HCT116 (cell line): ENCODE measurements around the gene SLC2A4. TPM values are rescaled to one million over a fixed set of nuclear protein-coding genes. Genes with fewer than 3 reads are reported as not detected.
A peak's percentile ranks its signal among the peaks of the same experiment; 100 is the strongest.

Experiments used
- ATAC-seq: fragments of 200-7000 bp; cut with Tn5 transposase; 2 replicates; pipeline ENCODE4 v1.9.1; 2020; ENCODE audit warnings: mild to moderate bottlenecking, moderate library complexity
- BruUV-seq: library from RNA; stranded (reverse); fragments of 400-500 nt; replicated peaks from 2 replicates; lab custom pipeline; 2021; lab: Mats Ljungman, UMichigan
- CTCF ChIA-PET: fragments of 300-600 bp; sonication (Branson Sonifier 250); formaldehyde crosslinking; loops from one replicate; lab custom pipeline; 2021; ENCODE audit warnings: antibody characterized with exemption; lab: Charles Lee
- POLR2A ChIA-PET: fragments of 300-600, 350-600 bp; sonication (Branson Sonifier 250); formaldehyde crosslinking; loops from one replicate; lab custom pipeline; 2021; ENCODE audit warnings: antibody characterized with exemption; lab: Charles Lee
- RAD21 ChIA-PET, 2 experiments: fragments of 300-600 bp; sonication (Branson Sonifier 250); formaldehyde crosslinking; loops; one replicate each; lab custom pipeline; 2023; ENCODE audit warnings: low total read pairs in 2 of 2; ENCODE audit not compliant: uncharacterized antibody in 2 of 2, unreplicated experiment in 2 of 2, low non-redundant PET in 1 of 2; lab: Charles Lee
- DNase-seq: peaks from one replicate; pipeline ENCODE4 v3.0.0-alpha.2; 2010; ENCODE audit warnings: low read depth, low spot score
- H2AFZ ChIP-seq: fragments of 200-600 bp; shearing (Covaris generic), sonication (generic); 2 replicates; pipeline ENCODE4 v1.6.1; 2017; ENCODE audit warnings: low read depth, mixed run types, mixed read lengths, antibody characterized with exemption, low read length; ENCODE audit not compliant: poor library complexity, severe bottlenecking
- H3K27ac ChIP-seq: 2 replicates; pipeline ENCODE4 v1.5.1; 2012; ENCODE audit warnings: low read depth, low read length
- H3K27me3 ChIP-seq: fragments of 200-600 bp; sonication (generic); 2 replicates; pipeline ENCODE4 v1.6.1; 2016; ENCODE audit warnings: mixed run types, low read length, mixed read lengths; ENCODE audit not compliant: insufficient read depth
- H3K36me3 ChIP-seq, 2 experiments: fragments of 200-500 bp in 1 of 2; fragments of 200-600 bp in 1 of 2; sonication (Bioruptor generic) in 1 of 2; sonication (generic) in 1 of 2; 2 replicates each; pipeline versions ENCODE4 v1.5.1 to v1.6.1; 2014 to 2016; ENCODE audit warnings: low read length in 2 of 2, inconsistent platforms in 1 of 2, mixed read lengths in 1 of 2, mixed run types in 1 of 2; ENCODE audit not compliant: insufficient read depth in 2 of 2, control insufficient read depth in 1 of 2
- H3K4me1 ChIP-seq, 2 experiments: fragments of 200-600 bp in 1 of 2; sonication (generic) in 1 of 2; 2 replicates each; pipeline versions ENCODE4 v1.5.1 to v1.6.1; 2012 to 2017; ENCODE audit warnings: low read length in 2 of 2, inconsistent platforms in 1 of 2, mild to moderate bottlenecking in 1 of 2, mixed read lengths in 1 of 2, mixed run types in 1 of 2, moderate library complexity in 1 of 2; ENCODE audit not compliant: insufficient read depth in 2 of 2, control insufficient read depth in 1 of 2
- H3K4me2 ChIP-seq: fragments of 200-600 bp; sonication (generic); 2 replicates; pipeline ENCODE4 v1.6.1; 2017; ENCODE audit warnings: mixed run types, low read length, mixed read lengths
- H3K4me3 ChIP-seq, 2 experiments: fragments of 200-600 bp in 1 of 2; sonication (generic) in 1 of 2; replicated peaks in 1 of 2; 2 replicates each; pipeline ENCODE4 v1.5.1; 2011 to 2016; ENCODE audit warnings: low read length in 2 of 2, control low read depth in 1 of 2, low read depth in 1 of 2, mild to moderate bottlenecking in 1 of 2, mixed read lengths in 1 of 2, mixed run types in 1 of 2
- H3K79me2 ChIP-seq: fragments of 200-600 bp; sonication (generic); 2 replicates; pipeline ENCODE4 v1.6.1; 2017; ENCODE audit warnings: mild to moderate bottlenecking, mixed run types, low read length, moderate library complexity, mixed read lengths; ENCODE audit not compliant: insufficient read depth
- H3K9ac ChIP-seq: fragments of 200-600 bp; sonication (generic); 2 replicates; pipeline ENCODE4 v1.6.1; 2016; ENCODE audit warnings: low read length, mixed read lengths
- H3K9me2 ChIP-seq: fragments of 200-600 bp; sonication (generic), shearing (Covaris generic); 2 replicates; pipeline ENCODE4 v1.6.1; 2017; ENCODE audit warnings: mixed run types, mild to moderate bottlenecking, moderate library complexity; ENCODE audit not compliant: insufficient read depth
- H3K9me3 ChIP-seq, 2 experiments: fragments of 200-500 bp in 1 of 2; fragments of 200-600 bp in 1 of 2; sonication (Bioruptor generic) in 1 of 2; sonication (generic) in 1 of 2; 2 replicates each; pipeline ENCODE4 v1.6.1; 2014 to 2017; ENCODE audit warnings: low read length in 2 of 2, mixed read lengths in 2 of 2, inconsistent platforms in 1 of 2, low read depth in 1 of 2, mild to moderate bottlenecking in 1 of 2, mixed run types in 1 of 2, moderate library complexity in 1 of 2; ENCODE audit not compliant: control insufficient read depth in 1 of 2, insufficient read depth in 1 of 2
- H4K20me1 ChIP-seq: fragments of 200-600 bp; sonication (generic), shearing (Covaris generic); 2 replicates; pipeline ENCODE4 v1.6.1; 2017; ENCODE audit warnings: mixed run types, mild to moderate bottlenecking, moderate library complexity; ENCODE audit not compliant: insufficient read depth
- ATF3 ChIP-seq: IDR thresholded peaks from 2 replicates; pipeline ENCODE4 v1.6.1; 2012
- CBX3 ChIP-seq: IDR thresholded peaks from 2 replicates; pipeline ENCODE4 v1.6.1; 2012; ENCODE audit warnings: low read depth
- CEBPB ChIP-seq: IDR thresholded peaks from 2 replicates; pipeline ENCODE4 v1.6.1; 2012; ENCODE audit warnings: low read depth
- CTCF ChIP-seq, 3 experiments: fragments of 200-600 bp in 1 of 3; sonication (generic) in 1 of 3; IDR thresholded peaks in 2 of 3; conservative IDR thresholded peaks in 1 of 3; 2 replicates each; pipeline ENCODE4 v1.5.1; 2012 to 2017; ENCODE audit warnings: low read depth in 2 of 3, low read length in 2 of 3, antibody characterized with exemption in 1 of 3, borderline replicate concordance in 1 of 3, control low read depth in 1 of 3, mild to moderate bottlenecking in 1 of 3, mixed read lengths in 1 of 3, mixed run types in 1 of 3, moderate library complexity in 1 of 3; ENCODE audit not compliant: insufficient read depth in 1 of 3
- ELF1 ChIP-seq: IDR thresholded peaks from 2 replicates; pipeline ENCODE4 v1.6.1; 2012; ENCODE audit warnings: low read depth, borderline replicate concordance
- JUND ChIP-seq: IDR thresholded peaks from 2 replicates; pipeline ENCODE4 v1.6.1; 2012
- MAX ChIP-seq: IDR thresholded peaks from 2 replicates; pipeline ENCODE4 v1.6.1; 2012
- POLR2A ChIP-seq: IDR thresholded peaks from 2 replicates; pipeline ENCODE4 v1.7.0; 2011; ENCODE audit warnings: borderline replicate concordance; ENCODE audit not compliant: insufficient read depth, insufficient read length; ENCODE audit errors: extremely low read depth
- POLR2AphosphoS5 ChIP-seq: IDR thresholded peaks from 2 replicates; pipeline ENCODE4 v1.6.1; 2011; ENCODE audit warnings: mild to moderate bottlenecking, low read depth, low read length, moderate library complexity
- SIN3A ChIP-seq: IDR thresholded peaks from 2 replicates; pipeline ENCODE4 v1.6.1; 2012; ENCODE audit warnings: low read depth
- SRF ChIP-seq: IDR thresholded peaks from 2 replicates; pipeline ENCODE4 v1.6.1; 2012; ENCODE audit warnings: low read depth
- TCF7L2 ChIP-seq: IDR thresholded peaks from 2 replicates; pipeline ENCODE4 v1.7.0; 2011; ENCODE audit warnings: borderline replicate concordance, inconsistent platforms; ENCODE audit not compliant: insufficient read depth, insufficient read length; ENCODE audit errors: extremely low read depth
- YY1 ChIP-seq: IDR thresholded peaks from 2 replicates; pipeline ENCODE4 v1.6.1; 2011; ENCODE audit warnings: low read length, low read depth, moderate library complexity, mild to moderate bottlenecking; ENCODE audit not compliant: insufficient replicate concordance; ENCODE audit errors: extremely low read depth
- ZFX ChIP-seq: fragments of 450-650 bp; IDR thresholded peaks from 2 replicates; pipeline ENCODE4 v1.6.1; 2017
- intact Hi-C: fragments of 100-400 bp; cut with micrococcal nuclease; formaldehyde crosslinking; loops from 2 replicates; pipeline ENCODE4 v1.10.0; 2022
- total RNA-seq: library from RNA; stranded (reverse); gene quantifications from one replicate; pipeline ENCODE4 v1.2.1, GENCODE V29; 2021; ENCODE audit not compliant: unreplicated experiment

The SLC2A4 gene
- total RNA-seq, 1 experiment from 2014 or later, result 2.5 TPM

- TF ChIP-seq CTCF (IDR thresholded peaks at IDR 0.05 in 2 of 3, conservative IDR thresholded peaks at IDR 0.05 in 1 of 3; ENCODE audit: borderline replicate concordance in 1 of 3, insufficient read depth in 1 of 3, low read depth in 2 of 3, low read length in 2 of 3) (no peak), ELF1 (peak; percentile 94; the same call in 1 of the 2 replicates), TCF7L2 (peak; percentile 84), POLR2A (no peak), ZFX (no peak; the same call in 1 of the 2 replicates), SIN3A (no peak; the same call in 1 of the 2 replicates)
- TF ChIP-seq, all 23 proteins: peak for 6
Measured at GRCh38 chr17:7239091-7240027, 42.2 kb upstream of the SLC2A4 start, which contains the start of gene PHF23 (continued).

- Histone ChIP-seq H3K4me2 (peak overlapping the region; percentile 79), H3K27me3 (no peaks in the 10 kb centered on the region), H4K20me1 (no peaks in the 10 kb centered on the region), H3K27ac (peak overlapping the region; percentile 92), H3K9me2 (no peaks in the 10 kb centered on the region), H3K9me3 (no peaks in the 10 kb centered on the region), H3K4me3 (peak overlapping the region in 1 of 2 experiments; percentile 40; a peak in 2 of 4 replicates), H2AFZ (no peak overlapping the region), H3K9ac (peak overlapping the region; percentile 41), H3K79me2 (peaks cover 51% of the 10 kb centered on the region), H3K36me3 (peaks cover 21 to 39% of the 10 kb centered on the region in 2 experiments), H3K4me1 (peaks cover 31 to 54% of the 10 kb centered on the region in 2 experiments)
- intact Hi-C loops, result no loop called here
- DNase-seq (no peak), ATAC-seq (no peak)
- TF ChIP-seq CTCF (IDR thresholded peaks at IDR 0.05 in 2 of 3, conservative IDR thresholded peaks at IDR 0.05 in 1 of 3; ENCODE audit: borderline replicate concordance in 1 of 3, insufficient read depth in 1 of 3, low read depth in 2 of 3, low read length in 2 of 3) (no peak), YY1 (no peak), MAX (no peak), POLR2A (no peak), ATF3 (no peak), CBX3 (no peak), ZFX (no peak), JUND (no peak), CEBPB (no peak), SRF (no peak), POLR2AphosphoS5 (no peak)
- CTCF ChIA-PET, result no interaction called here
- no TSS peak for BruUV-seq
- POLR2A ChIA-PET, result interaction anchor here (1.1 to 2.9 kb wide), 2 partner anchors 22 to 53 kb away, joined by 4 to 13 read pairs; partner anchors contain the start of genes ACADVL and DLG4
- RAD21 ChIA-PET, result no interaction called here
Measured at GRCh38 chr17:7240375-7240774, 41.1 kb upstream of the SLC2A4 start.
